ENCODE measurements around the gene HSBP1L1.

HSBP1L1 gene

GRCh38 chr18:79924814-79925731 lies 39.4 kb upstream of the HSBP1L1 start:
- CTCF ChIA-PET = no interaction called here
- no peak for DNase-seq (ENCODE audit: extremely low spot score)
- POLR2A ChIA-PET = no interaction called here
- TF ChIP-seq, protein P1, sequence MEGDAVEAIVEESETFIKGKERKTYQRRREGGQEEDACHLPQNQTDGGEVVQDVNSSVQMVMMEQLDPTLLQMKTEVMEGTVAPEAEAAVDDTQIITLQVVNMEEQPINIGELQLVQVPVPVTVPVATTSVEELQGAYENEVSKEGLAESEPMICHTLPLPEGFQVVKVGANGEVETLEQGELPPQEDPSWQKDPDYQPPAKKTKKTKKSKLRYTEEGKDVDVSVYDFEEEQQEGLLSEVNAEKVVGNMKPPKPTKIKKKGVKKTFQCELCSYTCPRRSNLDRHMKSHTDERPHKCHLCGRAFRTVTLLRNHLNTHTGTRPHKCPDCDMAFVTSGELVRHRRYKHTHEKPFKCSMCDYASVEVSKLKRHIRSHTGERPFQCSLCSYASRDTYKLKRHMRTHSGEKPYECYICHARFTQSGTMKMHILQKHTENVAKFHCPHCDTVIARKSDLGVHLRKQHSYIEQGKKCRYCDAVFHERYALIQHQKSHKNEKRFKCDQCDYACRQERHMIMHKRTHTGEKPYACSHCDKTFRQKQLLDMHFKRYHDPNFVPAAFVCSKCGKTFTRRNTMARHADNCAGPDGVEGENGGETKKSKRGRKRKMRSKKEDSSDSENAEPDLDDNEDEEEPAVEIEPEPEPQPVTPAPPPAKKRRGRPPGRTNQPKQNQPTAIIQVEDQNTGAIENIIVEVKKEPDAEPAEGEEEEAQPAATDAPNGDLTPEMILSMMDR (IDR thresholded peaks at IDR 0.05; ENCODE audit: control extremely low read depth, extremely low read depth, low read depth, missing control alignments) = no peak

- CTCF ChIA-PET = interaction anchor here (0.9 kb wide), 1 partner anchor 16 kb away, joined by 3 read pairs; no protein-coding TSS in a partner anchor
- POLR2A ChIA-PET = no interaction called here
- DNase-seq (ENCODE audit: extremely low spot score) = no peak
These were observed 38.1 kb upstream of the HSBP1L1 start for GRCh38 chr18:79926306-79926705.

DNA sequence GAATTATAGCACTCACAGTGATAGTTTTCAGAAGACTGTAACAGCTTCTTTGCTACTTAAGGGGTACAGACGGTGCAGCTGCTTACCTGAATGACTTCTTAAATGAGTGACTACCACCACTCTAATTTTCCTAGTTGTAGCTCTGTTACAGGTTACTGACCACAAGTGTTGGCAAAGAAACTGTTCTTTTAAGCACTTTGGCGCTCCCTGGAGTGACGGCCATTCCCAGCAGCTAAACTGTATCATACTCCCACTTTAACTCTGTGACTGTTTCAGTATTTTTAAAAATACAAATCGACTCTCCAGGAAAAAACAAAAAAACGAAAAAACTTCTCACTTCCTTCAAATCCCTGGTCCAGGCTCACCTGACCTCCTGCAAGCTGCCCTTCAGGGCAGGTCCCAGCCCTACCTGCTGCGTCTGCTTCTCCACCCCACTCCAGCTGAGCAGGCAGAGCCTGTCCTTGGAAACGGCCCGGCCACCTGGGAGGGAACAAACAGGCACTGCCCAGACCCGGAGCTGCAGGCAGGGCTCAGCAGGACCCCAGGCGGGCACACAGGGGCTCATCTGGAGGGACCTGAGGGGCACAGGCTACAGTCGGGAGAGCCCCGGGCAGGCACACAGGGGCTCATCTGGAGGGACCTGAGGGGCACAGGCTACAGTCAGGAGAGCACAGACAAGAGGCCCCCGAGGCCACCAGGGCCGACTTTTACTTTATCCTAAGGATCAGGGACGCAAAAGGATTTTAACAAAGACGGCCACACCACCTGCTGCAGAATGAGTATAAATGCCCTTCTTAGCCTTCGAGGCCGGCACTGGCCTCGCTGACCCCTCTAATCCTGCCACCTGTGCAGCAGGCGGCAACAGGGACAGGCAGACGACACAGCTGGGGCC lies 37.5 kb upstream of the HSBP1L1 start:
- DNase-seq (ENCODE audit: extremely low spot score) = no peak
- TF ChIP-seq, protein P1 (IDR thresholded peaks at IDR 0.05; ENCODE audit: control extremely low read depth, extremely low read depth, low read depth, missing control alignments) = no peak
- POLR2A ChIA-PET = no interaction called here
- CTCF ChIA-PET = interaction anchor here (0.9 kb wide), 1 partner anchor 16 kb away, joined by 3 read pairs; no protein-coding TSS in a partner anchor

More at GRCh38 chr18:79926306-79926705, 38.1 kb upstream of the HSBP1L1 start:
- TF ChIP-seq, protein P1 (IDR thresholded peaks at IDR 0.05; ENCODE audit: control extremely low read depth, extremely low read depth, low read depth, missing control alignments) = no peak

DNA sequence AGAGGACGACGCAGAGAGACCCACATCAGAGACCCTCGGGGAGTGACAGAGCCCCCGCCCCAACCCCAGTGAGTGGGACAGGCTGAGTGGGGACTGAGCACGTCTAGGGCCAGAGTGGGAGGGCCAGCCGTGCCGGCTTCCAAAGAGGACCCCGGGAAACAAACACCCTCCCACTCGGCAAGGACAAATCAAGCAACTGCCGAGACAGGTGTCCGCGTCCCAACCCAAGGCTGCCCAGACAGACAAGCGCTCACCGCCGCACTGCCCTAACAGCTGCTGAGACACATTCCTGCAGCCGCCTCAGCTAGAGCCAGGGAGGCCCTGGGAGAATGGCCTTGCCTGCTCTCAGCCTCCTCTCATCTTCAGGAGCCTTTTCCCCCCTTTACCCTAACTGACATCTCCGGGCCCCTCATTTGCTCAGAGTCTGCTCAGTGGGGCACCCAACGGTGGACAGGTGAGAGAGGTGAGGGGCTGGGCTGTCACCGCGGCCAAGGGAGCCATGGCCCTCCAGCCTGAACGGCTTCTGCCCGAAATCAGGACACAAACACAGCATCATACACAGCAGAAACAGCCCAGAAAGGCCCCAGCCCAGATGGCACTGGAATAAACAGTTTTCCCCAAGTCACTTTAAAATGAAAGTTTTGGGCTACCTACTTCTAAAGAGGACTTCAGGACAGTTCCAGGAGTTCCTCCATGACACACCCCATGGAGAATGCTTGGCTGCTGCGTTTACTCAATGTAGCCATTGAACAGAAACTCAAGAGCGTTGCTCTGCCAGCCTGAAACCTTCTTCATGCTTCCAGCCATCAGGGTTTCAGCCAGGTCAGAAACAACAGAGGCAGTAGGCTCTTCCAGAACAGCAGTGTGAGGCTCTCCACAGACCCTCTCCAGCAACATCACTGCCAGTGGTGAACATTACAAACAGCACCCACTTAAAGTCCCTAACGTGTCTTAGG lies 36.6 kb upstream of the HSBP1L1 start:
- ChIA-PET POLR2A (no interaction called here), CTCF (interaction anchor here (0.9 to 1.2 kb wide), 2 partner anchors 10 to 23 kb away, joined by 3 to 4 read pairs; no protein-coding TSS in a partner anchor)
- TF ChIP-seq, protein P1 (IDR thresholded peaks at IDR 0.05; ENCODE audit: control extremely low read depth, extremely low read depth, low read depth, missing control alignments) = no peak
- no peak for DNase-seq (ENCODE audit: extremely low spot score)

DNA sequence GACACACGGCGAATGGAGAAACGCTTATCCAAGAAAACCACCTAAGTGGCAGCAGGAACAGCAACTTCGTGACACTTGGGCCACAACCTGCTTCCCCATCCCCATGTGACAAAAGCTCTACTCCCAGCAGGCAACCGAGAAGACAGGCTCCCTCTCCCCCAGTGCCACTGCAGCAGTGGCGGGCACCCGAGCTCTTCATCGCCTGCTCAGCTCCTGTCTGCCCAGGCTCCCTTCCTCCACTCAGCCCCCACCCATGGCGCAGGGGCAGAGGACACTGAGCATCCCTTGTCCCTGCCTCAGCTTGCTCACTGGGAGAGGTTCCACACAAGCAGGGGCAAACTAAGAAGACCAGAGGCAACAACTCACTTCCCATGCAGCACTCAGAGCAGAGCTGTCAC lies 35.9 kb upstream of the HSBP1L1 start:
- POLR2A ChIA-PET = no interaction called here
- TF ChIP-seq, protein P1 (IDR thresholded peaks at IDR 0.05; ENCODE audit: control extremely low read depth, extremely low read depth, low read depth, missing control alignments) = no peak
- no peak for DNase-seq (ENCODE audit: extremely low spot score)
- CTCF ChIA-PET = interaction anchor here (0.9 to 1.2 kb wide), 2 partner anchors 9 to 24 kb away, joined by 3 to 4 read pairs; no protein-coding TSS in a partner anchor

Measured in GM10248 (cell line).